Spleen (tissue), 11 donors: ENCODE measurements around the gene EXOC4. TPM values are rescaled to one million over a fixed set of nuclear protein-coding genes. Genes with fewer than 3 reads are reported as not detected.

Experiments
- DNase-seq: peaks from one replicate; pipeline ENCODE4 v3.0.0-alpha.2; 2020
- H3K27ac ChIP-seq, 8 donors: fragments of 200-600 bp; sonication (generic) in 7 of 8; 1 replicate in 4 of 8; 2 replicates in 4 of 8; pipeline versions ENCODE4 v1.5.0 to v1.8.0; 2016 to 2021; ENCODE audit warnings: inconsistent platforms in 4 of 8, mild to moderate bottlenecking in 4 of 8, moderate library complexity in 1 of 8
- H3K27me3 ChIP-seq, 7 donors: fragments of 200-600 bp; sonication (generic) in 6 of 7; replicated peaks in 1 of 7; 1 replicate in 4 of 7; 2 replicates in 3 of 7; pipeline versions ENCODE4 v1.5.0 to v1.8.0; 2016 to 2021; ENCODE audit warnings: inconsistent platforms in 3 of 7, mild to moderate bottlenecking in 1 of 7
- H3K36me3 ChIP-seq, 6 donors: fragments of 200-600 bp; sonication (generic) in 5 of 6; 1 replicate in 4 of 6; 2 replicates in 2 of 6; pipeline versions ENCODE4 v1.5.0 to v1.8.0; 2016 to 2021; ENCODE audit warnings: inconsistent platforms in 2 of 6
- H3K4me1 ChIP-seq, 6 donors: fragments of 200-600 bp; sonication (generic) in 5 of 6; 1 replicate in 3 of 6; 2 replicates in 3 of 6; pipeline versions ENCODE4 v1.5.0 to v1.8.0; 2016 to 2021; ENCODE audit warnings: inconsistent platforms in 3 of 6
- H3K4me3 ChIP-seq, 8 donors: fragments of 200-600 bp; sonication (generic) in 7 of 8; 1 replicate in 4 of 8; 2 replicates in 4 of 8; pipeline versions ENCODE4 v1.5.0 to v1.8.0; 2016 to 2021; ENCODE audit warnings: inconsistent platforms in 4 of 8, mild to moderate bottlenecking in 4 of 8, moderate library complexity in 2 of 8
- H3K9me3 ChIP-seq, 8 donors: fragments of 200-600 bp; sonication (generic) in 7 of 8; 1 replicate in 4 of 8; 2 replicates in 4 of 8; pipeline versions ENCODE4 v1.5.0 to v1.8.0; 2016 to 2021; ENCODE audit warnings: inconsistent platforms in 4 of 8
- CTCF ChIP-seq, 11 experiments: fragments of 200-600 bp in 7 of 11; fragments of 450-650 bp in 4 of 11; sonication (generic) in 4 of 11; IDR thresholded peaks in 8 of 11; conservative IDR thresholded peaks in 3 of 11; 1 replicate in 7 of 11; 2 replicates in 4 of 11; pipeline versions ENCODE4 v1.4.0 to v1.8.0; 2016 to 2021; ENCODE audit warnings: antibody characterized with exemption in 11 of 11, inconsistent platforms in 4 of 11, mild to moderate bottlenecking in 1 of 11
- POLR2A ChIP-seq, 3 donors: fragments of 450-650 bp; IDR thresholded peaks; one replicate each; pipeline ENCODE4 v1.5.1; 2017; ENCODE audit warnings: antibody characterized with exemption in 3 of 3, mild to moderate bottlenecking in 1 of 3
- POLR2AphosphoS5 ChIP-seq, 3 donors: sonication (generic); formaldehyde crosslinking; IDR thresholded peaks; one replicate each; pipeline ENCODE4 v1.5.1; 2017; ENCODE audit warnings: antibody characterized with exemption in 3 of 3
- WGBS, 5 donors: extraction: QIAGEN DNeasy Blood & Tissue Kit in 3 of 5; methylation state at CpG; one replicate each; pipeline versions ENCODE4 v1.1.5 to v1.1.7; 2013 to 2018; 5-methylcytosine and 5-hydroxymethylcytosine counted together
- intact Hi-C: fragments of 100-400 bp; cut with DNase I; formaldehyde crosslinking; loops from one replicate; pipeline ENCODE4 v1.15.0; 2023; ENCODE audit warnings: low total_unique reads
- polyA plus RNA-seq, 3 donors: library from polyadenylated mRNA; stranded (reverse); fragments of 200-250 nt; gene quantifications; one replicate each; pipeline ENCODE4 v1.2.1, GENCODE V29; 2013
- total RNA-seq, 7 donors: library from RNA; depleted of rRNA in 3 of 7; stranded (reverse); fragments of >200 nt in 3 of 7; fragmentation: NEBNext Ultra II Directional in 4 of 7; extraction: Animal tissue kit (Norgen Biotek cat#: 25700) in 4 of 7; gene quantifications; one replicate each; pipeline versions ENCODE4 v1.1.0 to v1.2.1, GENCODE V29; 2016 to 2021
- donor health status: healthy with polysubstance abuse.
- donor health status: DM: no; HTN: no; CAD: no; lungs with moderate emphysema.
- donor health status: DM: no; HTN: no; CAD: no.
- donor health status: Bipolar disorder and iron deficiency.
- donor health status: healthy.
- donor health status: DM: no; HTN: no; CAD: no.
- donor health status: DM: yes; HTN: yes; CAD: no.

The EXOC4 gene
- total and polyA plus RNA-seq, 10 donors = 14.1 to 138 (median 102) TPM

DNA sequence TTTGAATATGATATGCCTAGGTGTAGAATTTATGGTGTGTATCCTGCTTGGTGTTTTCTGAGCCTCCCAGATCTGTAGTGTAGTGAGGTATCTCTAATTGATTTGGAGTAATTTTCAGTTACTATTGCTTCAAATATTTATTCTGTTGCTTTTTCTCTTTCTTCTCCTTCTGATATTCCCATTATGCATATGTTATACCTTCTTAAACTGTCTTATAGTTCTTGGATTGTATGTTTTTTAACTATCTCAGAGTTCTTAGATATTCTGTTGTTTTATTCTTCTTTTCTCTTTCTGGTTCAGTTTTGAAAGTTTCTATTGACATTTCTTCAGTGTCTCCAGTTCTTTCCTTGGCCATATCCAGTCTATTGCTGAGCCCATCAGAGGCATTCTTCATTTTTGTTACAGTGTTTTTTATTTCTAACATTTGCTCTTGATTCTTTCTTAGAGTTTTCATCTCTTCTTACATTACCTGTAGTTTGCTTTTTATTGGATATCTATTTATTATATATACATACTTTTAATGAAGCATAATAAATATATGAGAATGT is 668.8 kb downstream of the EXOC4 start:
- Histone ChIP-seq H3K4me3 (no peak overlapping the region), H3K27me3 (no peaks in the 10 kb centered on the region), H3K27ac (no peak overlapping the region), H3K9me3 (peaks cover 6 to 39% (median 33%) of the 10 kb centered on the region in 8 donors), H3K4me1 (no peaks in the 10 kb centered on the region), H3K36me3 (peaks cover 4 to 63% (median 12%) of the 10 kb centered on the region in 6 donors)
- DNase-seq = no peak
- TF ChIP-seq POLR2AphosphoS5 (IDR thresholded peaks at IDR 0.05) (no peak), POLR2A (IDR thresholded peaks at IDR 0.05) (no peak), CTCF (IDR thresholded peaks at IDR 0.05 in 8 of 11, conservative IDR thresholded peaks at IDR 0.05 in 3 of 11) (no peak)
- intact Hi-C loops = no loop called here

DNA sequence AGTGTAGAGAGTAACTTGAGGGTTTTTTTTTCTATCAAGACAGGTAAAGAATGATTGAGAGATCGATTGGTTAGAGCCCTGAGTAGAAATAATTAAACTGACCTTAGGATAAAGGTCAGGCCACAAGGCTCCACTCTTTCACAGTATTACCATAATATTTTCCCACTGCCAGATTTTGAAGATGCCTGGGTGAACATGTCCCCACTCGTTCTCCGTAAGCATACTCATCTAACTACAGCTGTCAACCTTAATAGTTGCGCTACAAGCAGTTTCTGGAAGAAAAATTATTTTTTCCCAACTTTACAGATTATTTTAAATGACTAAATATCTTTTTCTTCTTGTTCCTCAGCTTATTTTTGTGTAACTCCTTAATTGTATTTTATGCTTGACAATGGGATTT is 671.1 kb downstream of the EXOC4 start:
- intact Hi-C loops = no loop called here
- no peak for TF ChIP-seq CTCF (IDR thresholded peaks at IDR 0.05 in 8 of 11, conservative IDR thresholded peaks at IDR 0.05 in 3 of 11)
- TF ChIP-seq POLR2A (IDR thresholded peaks at IDR 0.05) = no peak
- 95 to 98% (median 96%) methylated on average over 4 of the region's 4 CpGs for WGBS, 5 donors
- Histone ChIP-seq H3K9me3 (peaks cover 6 to 39% (median 33%) of the 10 kb centered on the region in 8 donors), H3K27ac (no peak overlapping the region), H3K36me3 (peaks cover 0 to 40% (median 7%) of the 10 kb centered on the region in 6 donors), H3K4me1 (no peaks in the 10 kb centered on the region), H3K4me3 (no peak overlapping the region), H3K27me3 (no peaks in the 10 kb centered on the region)
- no peak for DNase-seq

DNA sequence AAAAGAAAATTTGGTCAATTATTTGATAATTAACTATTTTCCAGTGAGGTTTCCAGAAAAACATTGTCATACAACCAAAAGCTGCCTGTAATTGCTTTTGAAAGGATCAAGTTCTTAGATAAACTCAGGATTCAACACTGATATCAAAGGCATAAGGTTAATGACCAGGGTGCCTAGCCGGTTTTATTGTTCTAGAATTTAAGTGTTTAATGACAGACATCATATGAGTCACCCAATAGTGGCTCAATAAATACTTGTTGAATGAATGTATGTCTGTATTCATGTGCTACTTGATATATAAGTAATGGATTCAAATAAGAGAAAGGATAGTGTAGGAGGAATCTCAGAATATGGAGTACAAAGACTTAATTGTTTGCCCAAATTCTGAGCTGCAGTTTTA is 678.2 kb downstream of the EXOC4 start:
- intact Hi-C loops = no loop called here
- Histone ChIP-seq H3K36me3 (no peaks in the 10 kb centered on the region), H3K27ac (no peak overlapping the region), H3K4me3 (no peak overlapping the region), H3K4me1 (no peaks in the 10 kb centered on the region), H3K27me3 (no peaks in the 10 kb centered on the region), H3K9me3 (no peaks in the 10 kb centered on the region)
- no peak for DNase-seq
- 85 to 96% (median 90%) methylated on average over 1 of the region's 1 CpG for WGBS, 5 donors
- TF ChIP-seq CTCF (IDR thresholded peaks at IDR 0.05 in 8 of 11, conservative IDR thresholded peaks at IDR 0.05 in 3 of 11) (no peak), POLR2AphosphoS5 (IDR thresholded peaks at IDR 0.05) (no peak), POLR2A (IDR thresholded peaks at IDR 0.05) (no peak)

- WGBS, 5 donors = 5 to 100% (median 88%) methylated on average over 1 of the region's 1 CpG
- intact Hi-C loops = no loop called here
- Histone ChIP-seq H3K4me3 (no peak overlapping the region), H3K9me3 (no peaks in the 10 kb centered on the region), H3K27me3 (no peaks in the 10 kb centered on the region), H3K4me1 (no peaks in the 10 kb centered on the region), H3K36me3 (peaks cover 0 to 8% (median 0%) of the 10 kb centered on the region in 6 donors), H3K27ac (no peak overlapping the region)
- DNase-seq = no peak
- TF ChIP-seq POLR2A (IDR thresholded peaks at IDR 0.05) (no peak), POLR2AphosphoS5 (IDR thresholded peaks at IDR 0.05) (no peak), CTCF (IDR thresholded peaks at IDR 0.05 in 8 of 11, conservative IDR thresholded peaks at IDR 0.05 in 3 of 11) (no peak)
Observed at GRCh38 chr7:133932591-133932990, 679.7 kb downstream of the EXOC4 start.
